GM19372 (cell line): ENCODE results near the gene ZSCAN26.
"Not testable (repeated sequence)": the region's sequence is repeated elsewhere in the genome, so short reads cannot be mapped to it uniquely, and the experiment has no call there.

Experiments used
- ATAC-seq: cut with Tn5 transposase; IDR thresholded peaks from one replicate; pipeline ENCODE4 v1.9.1; 2021; ENCODE audit warnings: mild to moderate bottlenecking, low read depth, moderate library complexity; ENCODE audit not compliant: unreplicated experiment

ZSCAN26 gene

GRCh38 chr6:28311139-28311823 lies 44.3 kb downstream of the ZSCAN26 start:
- ATAC-seq = no peak

GRCh38 chr6:28312939-28313338 lies 46.0 kb downstream of the ZSCAN26 start:
- ATAC-seq = no peak

- no peak for ATAC-seq
Measured at GRCh38 chr6:28315628-28316027, 48.7 kb downstream of the ZSCAN26 start.

GRCh38 chr6:28317866-28318265 lies 50.9 kb downstream of the ZSCAN26 start:
- not testable (repeated sequence) for ATAC-seq

GRCh38 chr6:28322661-28323060 lies 55.7 kb downstream of the ZSCAN26 start:
- no peak for ATAC-seq

GRCh38 chr6:28323813-28324424 lies 57.0 kb downstream of the ZSCAN26 start:
- ATAC-seq = no peak

- ATAC-seq = no peak
Measured at GRCh38 chr6:28326371-28326948, 59.5 kb downstream of the ZSCAN26 start.
